Urinary bladder (tissue), 4 donors: ENCODE results near the gene IZUMO4. TPM values are rescaled to one million over a fixed set of nuclear protein-coding genes. Genes with fewer than 3 reads are reported as not detected.

Experiments used
- DNase-seq: peaks from one replicate; pipeline ENCODE4 v3.0.0-alpha.2; 2015; ENCODE audit errors: extremely low spot score
- H3K27ac ChIP-seq: one replicate; pipeline ENCODE4 v1.5.1; 2013; ENCODE audit warnings: low read depth, mild to moderate bottlenecking, moderate library complexity
- H3K36me3 ChIP-seq: one replicate; pipeline ENCODE4 v1.6.1; 2013; ENCODE audit warnings: mild to moderate bottlenecking, moderate library complexity; ENCODE audit not compliant: insufficient read depth
- H3K4me1 ChIP-seq: one replicate; pipeline ENCODE4 v1.6.1; 2013; ENCODE audit warnings: mild to moderate bottlenecking, moderate library complexity; ENCODE audit not compliant: insufficient read depth
- H3K4me3 ChIP-seq: one replicate; pipeline ENCODE4 v1.5.1; 2013; ENCODE audit warnings: low read depth, low read length
- WGBS: extraction: QIAGEN DNeasy Blood & Tissue Kit; methylation state at CpG from one replicate; pipeline ENCODE4 v1.1.7; 2013; 5-methylcytosine and 5-hydroxymethylcytosine counted together
- polyA plus RNA-seq: library from polyadenylated mRNA; stranded (reverse); fragments of 200-250 nt; gene quantifications from one replicate; pipeline ENCODE4 v1.2.3, GENCODE V29; 2013
- total RNA-seq: library from RNA; depleted of rRNA; stranded (reverse); fragments of >200 nt; gene quantifications from one replicate; pipeline ENCODE4 v1.2.3, GENCODE V29; 2014
- donor health status: healthy with polysubstance abuse.
- donor health status: healthy.

Gene IZUMO4
- total and polyA plus RNA-seq, 2 donors = 1.5 to 9.2 TPM

- WGBS = 91% methylated on average over 23 of the region's 23 CpGs
- no peak for DNase-seq
- Histone ChIP-seq H3K4me1 (no peaks in the 10 kb centered on the region), H3K27ac (no peak overlapping the region), H3K36me3 (peaks cover 2% of the 10 kb centered on the region), H3K4me3 (no peak overlapping the region)
Measured at GRCh38 chr19:2136796-2137195, 40.1 kb downstream of the IZUMO4 start.

DNA sequence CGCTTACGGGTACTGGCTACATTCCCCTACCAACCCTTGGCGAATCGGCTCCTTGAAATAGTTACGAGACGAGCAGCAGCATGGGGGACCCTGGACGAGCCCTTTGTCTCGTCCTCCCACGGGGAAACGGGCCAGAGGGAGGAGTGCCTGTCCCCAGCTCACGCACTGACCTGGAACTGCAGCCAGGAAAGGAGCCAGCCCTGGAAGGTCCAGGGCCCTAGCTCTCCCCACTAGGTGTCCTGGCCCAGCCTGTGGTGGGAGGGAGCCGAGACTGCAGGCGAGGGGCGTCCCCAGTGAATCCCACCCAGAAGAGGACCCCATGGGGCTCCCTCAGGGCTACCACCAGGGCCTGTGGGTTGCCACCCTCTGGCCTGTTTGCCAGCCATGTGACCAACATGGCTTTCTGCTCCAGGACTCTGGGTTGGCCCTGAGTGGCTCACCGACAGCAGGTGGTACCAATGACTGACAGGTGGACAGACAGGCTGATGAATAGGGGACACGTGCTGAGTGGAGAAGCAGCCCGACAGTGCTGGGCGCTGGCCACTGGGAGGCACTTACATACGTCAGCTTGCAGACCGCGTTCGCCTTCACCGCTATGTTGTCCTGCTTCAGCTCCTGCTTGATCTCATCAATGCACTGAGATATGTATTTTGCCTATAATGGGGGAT is 41.5 kb downstream of the IZUMO4 start:
- 86% methylated on average over 23 of the region's 23 CpGs for WGBS
- Histone ChIP-seq H3K4me1 (no peaks in the 10 kb centered on the region), H3K4me3 (no peak overlapping the region), H3K36me3 (peaks cover 2% of the 10 kb centered on the region), H3K27ac (no peak overlapping the region)
- no peak for DNase-seq

- Histone ChIP-seq H3K4me3 (no peak overlapping the region), H3K36me3 (peaks cover 2% of the 10 kb centered on the region), H3K27ac (no peak overlapping the region), H3K4me1 (no peaks in the 10 kb centered on the region)
- DNase-seq = no peak
- WGBS = 89% methylated on average over 22 of the region's 22 CpGs
Measured at GRCh38 chr19:2139385-2140137, 42.8 kb downstream of the IZUMO4 start.

GRCh38 chr19:2140138-2140569 is 43.4 kb downstream of the IZUMO4 start:
- Histone ChIP-seq H3K4me1 (no peaks in the 10 kb centered on the region), H3K36me3 (peaks cover 2% of the 10 kb centered on the region), H3K27ac (no peak overlapping the region), H3K4me3 (no peak overlapping the region)
- DNase-seq = no peak
- 82% methylated on average over 14 of the region's 14 CpGs for WGBS

DNA sequence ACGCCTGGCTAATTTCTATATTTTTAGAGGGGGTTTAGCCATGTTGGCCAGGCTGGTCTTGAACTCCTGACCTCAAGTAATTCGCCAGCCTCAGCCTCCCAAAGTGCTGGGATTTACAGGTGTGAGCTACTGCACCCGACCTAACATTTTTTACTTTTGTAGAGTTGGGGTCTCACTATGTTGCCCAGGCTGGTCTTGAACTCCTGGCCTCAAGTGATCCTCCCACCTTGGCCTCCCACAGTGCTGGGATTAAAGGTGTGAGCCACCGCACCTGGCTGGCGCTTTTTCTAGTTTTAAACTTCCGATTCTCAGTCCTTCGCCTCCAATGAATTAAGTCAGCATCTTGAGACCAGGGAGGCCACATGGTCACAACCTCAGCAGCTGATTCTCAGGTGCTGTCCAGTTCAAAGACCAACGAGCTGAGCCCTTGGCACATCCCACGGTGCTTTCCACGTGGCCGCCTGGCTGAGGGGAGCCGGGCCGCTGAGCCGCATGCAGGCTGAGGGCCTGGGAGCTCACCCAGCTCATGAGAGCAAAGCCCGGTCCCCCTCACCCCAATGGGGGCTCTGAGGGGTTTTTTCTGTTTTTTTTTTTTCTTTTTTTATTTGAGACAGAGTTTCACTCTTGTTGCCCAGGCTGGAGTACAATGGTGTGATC is 45.6 kb downstream of the IZUMO4 start:
- H3K27ac ChIP-seq = no peak overlapping the region
- no peaks in the 10 kb centered on the region for H3K4me1 ChIP-seq
- WGBS = 93% methylated on average over 15 of the region's 15 CpGs
- no peak overlapping the region for H3K4me3 ChIP-seq
- no peaks in the 10 kb centered on the region for H3K36me3 ChIP-seq
- DNase-seq = no peak

GRCh38 chr19:2144190-2144589 is 47.5 kb downstream of the IZUMO4 start:
- no peak overlapping the region for H3K4me3 ChIP-seq
- H3K36me3 ChIP-seq = no peaks in the 10 kb centered on the region
- 94% methylated on average over 15 of the region's 15 CpGs for WGBS
- no peak for DNase-seq
- H3K27ac ChIP-seq = no peak overlapping the region
- H3K4me1 ChIP-seq = no peaks in the 10 kb centered on the region

DNA sequence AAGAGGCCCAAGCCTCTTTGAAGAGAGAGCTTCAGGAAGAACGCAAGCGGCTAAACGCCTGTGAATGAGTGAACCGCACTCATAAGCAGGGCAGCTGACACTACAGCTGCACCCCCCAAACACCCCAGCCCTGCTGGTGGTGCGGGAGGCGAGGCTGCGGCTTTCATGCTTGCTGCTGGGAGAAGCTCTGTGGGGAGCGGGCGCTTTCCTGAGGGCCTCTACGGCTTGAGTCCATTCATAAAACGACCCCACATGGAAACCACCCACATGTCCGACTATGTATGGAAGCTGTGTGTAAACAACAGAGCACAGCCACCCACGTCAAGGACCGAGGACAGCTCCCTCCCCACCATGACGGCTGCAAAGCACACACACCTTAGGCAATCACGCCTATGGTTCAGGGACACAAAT is 49.1 kb downstream of the IZUMO4 start:
- Histone ChIP-seq H3K27ac (no peak overlapping the region), H3K4me3 (no peak overlapping the region), H3K36me3 (no peaks in the 10 kb centered on the region), H3K4me1 (no peaks in the 10 kb centered on the region)
- no peak for DNase-seq
- 63% methylated on average over 16 of the region's 16 CpGs for WGBS

GRCh38 chr19:2148482-2149135 is 51.9 kb downstream of the IZUMO4 start:
- no peaks in the 10 kb centered on the region for H3K4me1 ChIP-seq
- 85% methylated on average over 16 of the region's 16 CpGs for whole genome bisulfite sequencing

More at GRCh38 chr19:2148482-2149135, 51.9 kb downstream of the IZUMO4 start:
- DNase-seq = no peak
- Histone ChIP-seq H3K4me3 (no peak overlapping the region), H3K27ac (no peak overlapping the region), H3K36me3 (no peaks in the 10 kb centered on the region)

Other genes with a start within 250 kb of the IZUMO4 start
- gene REXO1, start 248.4 kb upstream of the IZUMO4 start, total RNA-seq = 7.9 TPM
- gene REXO1, start 248.4 kb upstream of the IZUMO4 start, polyA plus RNA-seq = 20.5 TPM
- gene KLF16, start 233.3 kb upstream of the IZUMO4 start, total RNA-seq = 3.6 TPM
- gene KLF16, start 233.3 kb upstream of the IZUMO4 start, polyA plus RNA-seq = 17.6 TPM
- gene ABHD17A, start 211.4 kb upstream of the IZUMO4 start, total RNA-seq = 41.9 TPM
- 99.7 TPM for gene ABHD17A, start 211.4 kb upstream of the IZUMO4 start, polyA plus RNA-seq
- gene ADAT3, start 191.5 kb upstream of the IZUMO4 start, total RNA-seq = 1.4 TPM
- gene ADAT3, start 191.5 kb upstream of the IZUMO4 start, polyA plus RNA-seq = 4.3 TPM
- 16.2 TPM for gene SCAMP4, start 191.5 kb upstream of the IZUMO4 start, total RNA-seq
- gene SCAMP4, start 191.5 kb upstream of the IZUMO4 start, polyA plus RNA-seq = 45.2 TPM
- gene CSNK1G2, start 155.7 kb upstream of the IZUMO4 start, total RNA-seq = 33.5 TPM
- 50.1 TPM for gene CSNK1G2, start 155.7 kb upstream of the IZUMO4 start, polyA plus RNA-seq
- 38.0 TPM for gene BTBD2, start 81.2 kb upstream of the IZUMO4 start, total RNA-seq
- gene BTBD2, start 81.2 kb upstream of the IZUMO4 start, polyA plus RNA-seq = 83.0 TPM
- gene MKNK2, start 45.7 kb upstream of the IZUMO4 start, total RNA-seq = 21.5 TPM
- 144 TPM for gene MKNK2, start 45.7 kb upstream of the IZUMO4 start, polyA plus RNA-seq
- 15.9 TPM for gene MOB3A, start 589 bp upstream of the IZUMO4 start, total RNA-seq
- gene MOB3A, start 589 bp upstream of the IZUMO4 start, polyA plus RNA-seq = 40.1 TPM
- 48.9 TPM for gene AP3D1, start 54.7 kb downstream of the IZUMO4 start, total RNA-seq
- gene AP3D1, start 54.7 kb downstream of the IZUMO4 start, polyA plus RNA-seq = 87.8 TPM
- 5.3 TPM for gene DOT1L, start 67.0 kb downstream of the IZUMO4 start, total RNA-seq
- gene DOT1L, start 67.0 kb downstream of the IZUMO4 start, polyA plus RNA-seq = 6.7 TPM
- gene PLEKHJ1, start 139.4 kb downstream of the IZUMO4 start, total RNA-seq = 30.6 TPM
- 60.9 TPM for gene PLEKHJ1, start 139.4 kb downstream of the IZUMO4 start, polyA plus RNA-seq
- 32.5 TPM for gene SF3A2, start 139.9 kb downstream of the IZUMO4 start, total RNA-seq
- gene SF3A2, start 139.9 kb downstream of the IZUMO4 start, polyA plus RNA-seq = 69.9 TPM
- gene AMH, start 152.4 kb downstream of the IZUMO4 start, total RNA-seq = not detected
- 0.44 TPM for gene AMH, start 152.4 kb downstream of the IZUMO4 start, polyA plus RNA-seq
- gene JSRP1, start 159.5 kb downstream of the IZUMO4 start, total RNA-seq = 1.6 TPM
- 1.3 TPM for gene JSRP1, start 159.5 kb downstream of the IZUMO4 start, polyA plus RNA-seq
- gene PEAK3, start 185.3 kb downstream of the IZUMO4 start, total RNA-seq = not detected
- 0.58 TPM for gene PEAK3, start 185.3 kb downstream of the IZUMO4 start, polyA plus RNA-seq
- not detected for gene LINGO3, start 211.2 kb downstream of the IZUMO4 start, total RNA-seq
- 0.08 TPM for gene LINGO3, start 211.2 kb downstream of the IZUMO4 start, polyA plus RNA-seq
- 46.5 TPM for gene LSM7, start 231.7 kb downstream of the IZUMO4 start, total RNA-seq
- 189 TPM for gene LSM7, start 231.7 kb downstream of the IZUMO4 start, polyA plus RNA-seq
- 26.9 TPM for gene SPPL2B, start 231.8 kb downstream of the IZUMO4 start, total RNA-seq
- 40.9 TPM for gene SPPL2B, start 231.8 kb downstream of the IZUMO4 start, polyA plus RNA-seq